Measurements from ENCODE around the gene PRX.

The PRX gene

GRCh38 chr19:40358773-40359172 lies 54.4 kb downstream of the PRX start:
- no peak for TF ChIP-seq CTCF (IDR thresholded peaks at IDR 0.05; ENCODE audit: borderline replicate concordance, insufficient read depth, low read depth, low read length)
- no peak overlapping the region for H3K4me3 ChIP-seq (ENCODE audit: low read depth, low read length)

DNA sequence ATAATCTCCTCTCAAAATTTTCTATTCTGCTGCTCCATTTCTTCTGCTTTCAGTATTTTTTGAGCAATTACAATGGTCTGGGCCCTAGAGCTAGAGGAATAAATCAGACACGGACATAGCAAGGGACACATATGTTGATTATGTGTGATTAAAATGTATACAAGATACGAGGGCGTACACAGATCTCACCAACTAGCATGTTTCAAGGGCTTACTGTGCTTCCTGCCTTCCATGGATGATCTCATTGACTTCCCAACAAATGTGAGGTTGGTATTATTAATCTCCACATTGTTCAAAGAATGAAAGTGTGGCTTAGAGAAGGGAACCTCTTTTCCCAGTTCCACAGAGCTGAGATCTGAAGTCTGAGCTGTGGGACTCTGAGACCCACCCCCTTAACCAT lies 55.5 kb downstream of the PRX start:
- TF ChIP-seq CTCF (IDR thresholded peaks at IDR 0.05; ENCODE audit: borderline replicate concordance, insufficient read depth, low read depth, low read length) = no peak
- H3K4me3 ChIP-seq (ENCODE audit: low read depth, low read length) = no peak overlapping the region

- H3K4me3 ChIP-seq (ENCODE audit: low read depth, low read length) = no peak overlapping the region
- no peak for TF ChIP-seq CTCF (IDR thresholded peaks at IDR 0.05; ENCODE audit: borderline replicate concordance, insufficient read depth, low read depth, low read length)
Observed at GRCh38 chr19:40356681-40357595, 56.2 kb downstream of the PRX start.

DNA sequence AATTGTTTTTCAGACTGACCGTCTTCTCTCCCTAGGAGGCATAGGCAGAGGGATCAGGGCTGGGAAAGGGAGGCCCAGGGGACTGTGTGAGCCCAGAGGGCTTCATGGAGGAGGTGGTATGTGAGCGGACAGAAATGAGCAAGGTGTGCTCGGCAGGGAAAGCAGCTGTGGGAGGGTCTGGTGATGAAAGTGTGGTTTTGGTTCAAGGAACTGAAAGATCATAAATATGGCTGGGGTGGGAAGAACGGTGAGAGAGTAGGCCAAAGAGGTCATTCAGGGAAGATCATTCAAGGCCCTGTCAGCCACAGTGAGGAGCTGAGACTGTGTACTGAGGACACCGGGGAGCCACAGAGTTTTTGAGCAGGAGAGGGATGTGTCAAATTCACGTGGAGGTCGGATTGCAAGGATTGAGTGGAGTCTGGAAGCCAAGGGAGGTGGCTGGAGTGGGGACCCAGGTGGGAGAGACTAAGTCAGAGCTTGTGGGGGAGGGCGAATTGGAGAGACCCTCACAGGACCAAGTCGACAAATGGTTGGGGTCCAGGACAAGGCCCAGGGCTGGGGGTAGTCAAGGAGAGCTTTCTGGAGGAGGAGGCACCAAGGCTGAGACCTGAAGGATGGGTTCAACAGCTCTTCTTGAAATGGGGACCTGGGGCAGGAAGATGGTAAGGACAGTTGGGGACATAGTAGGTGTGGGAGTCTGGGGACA lies 57.0 kb downstream of the PRX start:
- peak overlapping the region; percentile 33 for H3K4me3 ChIP-seq (ENCODE audit: low read depth, low read length)
- TF ChIP-seq CTCF (IDR thresholded peaks at IDR 0.05; ENCODE audit: borderline replicate concordance, insufficient read depth, low read depth, low read length) = no peak

DNA sequence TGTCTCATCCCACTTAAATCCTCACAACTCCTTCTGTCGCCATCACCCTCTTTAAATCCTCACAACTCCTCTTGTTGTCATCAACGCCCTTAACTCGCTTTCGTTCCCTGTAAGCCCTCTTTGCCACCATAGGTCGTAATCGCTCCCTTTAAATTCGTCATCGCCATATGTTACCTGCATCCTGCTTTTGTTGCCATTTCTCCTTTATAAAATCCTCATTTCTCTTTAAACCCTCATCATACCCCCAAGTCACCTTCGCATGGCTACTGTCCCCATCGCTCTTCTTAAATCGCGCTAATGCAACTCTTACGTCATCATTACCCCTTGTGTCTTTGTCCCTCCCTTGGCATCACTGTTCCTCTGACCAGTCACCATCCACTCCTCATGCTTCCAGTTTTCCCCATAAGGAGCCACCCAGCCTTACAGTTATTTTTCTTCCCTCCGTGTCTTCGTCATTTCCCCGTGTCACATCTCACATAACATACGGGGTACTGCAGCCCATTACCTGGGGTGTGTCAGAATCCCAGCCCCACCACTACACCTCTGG lies 64.1 kb downstream of the PRX start:
- no peak for TF ChIP-seq CTCF (IDR thresholded peaks at IDR 0.05; ENCODE audit: borderline replicate concordance, insufficient read depth, low read depth, low read length)
- H3K4me3 ChIP-seq (ENCODE audit: low read depth, low read length) = peak overlapping the region; percentile 82

- TF ChIP-seq CTCF (IDR thresholded peaks at IDR 0.05; ENCODE audit: borderline replicate concordance, insufficient read depth, low read depth, low read length) = no peak
- peak within 1 kb of the TSS; percentile 82 for H3K4me3 ChIP-seq (ENCODE audit: low read depth, low read length)
Observed at GRCh38 chr19:40348125-40348913, 64.9 kb downstream of the PRX start, which contains the start of the genes C19orf47 and PLD3. Gene C19orf47, minus strand, starts transcription at chr19:40348397. Its CDS starts 6,540 bp downstream, at chr19:40341857. Gene PLD3, plus strand, starts transcription at chr19:40348695. Its CDS starts 17,789 bp downstream, at chr19:40366484.

Data from GM12875 (cell line).